ENCODE measurements around the gene PHLDA2.
A peak's percentile ranks its signal among the peaks of the same experiment; 100 is the strongest.

Gene PHLDA2

DNA sequence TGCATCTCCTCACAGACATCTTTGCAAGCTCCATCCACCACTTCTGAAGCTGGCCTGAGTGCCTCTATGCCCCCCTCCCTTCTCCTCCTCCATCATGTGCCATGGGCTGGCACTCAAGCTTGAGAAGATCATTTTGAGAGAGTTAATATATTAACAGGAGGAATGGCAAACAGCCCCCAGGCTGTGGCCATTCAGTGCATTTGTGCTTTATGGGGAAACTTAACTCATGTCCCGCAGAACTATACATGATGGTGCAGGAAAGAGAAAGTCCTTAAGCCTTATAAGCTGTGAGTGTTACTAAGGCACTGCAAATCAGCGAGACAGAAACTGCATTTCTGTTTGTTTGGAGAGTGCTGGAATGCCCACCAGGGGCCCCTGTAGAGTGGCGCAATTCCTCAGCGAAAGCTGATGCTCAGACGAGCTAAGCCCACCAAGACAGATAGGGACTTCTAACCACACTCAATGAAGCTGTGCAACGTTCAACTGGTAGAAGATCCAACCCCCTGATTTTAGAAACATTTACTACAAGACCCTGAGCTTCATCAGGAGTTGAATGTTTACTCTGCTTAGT lies 26.8 kb upstream of the PHLDA2 start:
- no peak overlapping the region for H3K4me3 Mint-ChIP-seq
- ATAC-seq (replicated peaks) (no peak), DNase-seq (no peak)
- no peak overlapping the region for H3K27ac Mint-ChIP-seq
- no peaks in the 10 kb centered on the region for H3K9me3 Mint-ChIP-seq
- H3K4me1 Mint-ChIP-seq (ENCODE audit: low read depth in 2 of 2): peaks cover 15 to 18% of the 10 kb centered on the region in 2 donors
- H3K27me3 Mint-ChIP-seq: no peaks in the 10 kb centered on the region
- H3K36me3 Mint-ChIP-seq (ENCODE audit: insufficient read depth): peaks cover 94% of the 10 kb centered on the region

DNA sequence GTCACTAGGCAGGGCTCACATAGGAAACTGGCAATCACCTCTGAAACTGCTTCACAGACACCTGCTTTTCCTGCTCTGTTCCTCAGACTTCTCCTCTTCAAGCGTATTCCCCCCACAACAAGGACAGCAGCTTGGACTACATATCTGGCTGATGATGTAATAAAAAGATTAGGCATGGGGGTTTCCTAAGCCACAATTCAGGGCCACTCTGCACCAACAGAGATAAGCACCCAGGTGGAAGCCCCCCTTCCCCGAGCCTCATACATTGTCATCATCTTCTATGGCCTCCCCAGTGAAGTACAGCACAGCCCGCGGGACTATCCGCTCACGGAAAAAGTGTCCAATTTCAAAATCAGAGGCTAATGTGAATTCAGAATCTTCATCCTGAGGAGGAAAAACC lies 25.0 kb upstream of the PHLDA2 start:
- DNase-seq: no peak
- Mint-ChIP-seq H3K27ac (no peak overlapping the region), H3K4me3 (no peak overlapping the region), H3K27me3 (no peaks in the 10 kb centered on the region), H3K4me1 (ENCODE audit: low read depth in 2 of 2) (peaks cover 18 to 22% of the 10 kb centered on the region in 2 donors), H3K9me3 (no peaks in the 10 kb centered on the region), H3K36me3 (ENCODE audit: insufficient read depth) (peaks cover 95% of the 10 kb centered on the region)
- no peak for ATAC-seq (replicated peaks)

DNA sequence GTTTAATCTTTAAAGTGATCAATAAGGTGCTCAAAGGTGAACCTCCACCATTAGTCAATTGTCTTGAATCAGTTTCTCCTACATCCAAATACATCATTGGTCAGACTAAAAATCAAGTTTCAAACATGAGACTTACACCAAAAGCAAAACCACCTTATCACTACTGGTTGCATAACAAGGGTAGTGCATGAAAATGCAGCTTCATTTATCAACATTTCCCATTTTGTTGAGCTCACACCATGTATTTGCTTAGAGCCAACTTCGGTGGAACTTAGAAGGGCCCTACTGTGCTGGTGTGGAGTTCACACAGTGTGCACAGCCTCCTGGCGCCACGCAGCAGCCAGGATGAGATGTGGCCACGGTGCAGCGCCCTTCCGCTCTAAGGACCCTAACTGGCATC lies 23.1 kb upstream of the PHLDA2 start:
- Mint-ChIP-seq H3K4me1 (ENCODE audit: low read depth in 2 of 2) (peaks cover 18 to 22% of the 10 kb centered on the region in 2 donors), H3K27ac (peak overlapping the region in 1 of 2 donors; percentile 77)

DNA sequence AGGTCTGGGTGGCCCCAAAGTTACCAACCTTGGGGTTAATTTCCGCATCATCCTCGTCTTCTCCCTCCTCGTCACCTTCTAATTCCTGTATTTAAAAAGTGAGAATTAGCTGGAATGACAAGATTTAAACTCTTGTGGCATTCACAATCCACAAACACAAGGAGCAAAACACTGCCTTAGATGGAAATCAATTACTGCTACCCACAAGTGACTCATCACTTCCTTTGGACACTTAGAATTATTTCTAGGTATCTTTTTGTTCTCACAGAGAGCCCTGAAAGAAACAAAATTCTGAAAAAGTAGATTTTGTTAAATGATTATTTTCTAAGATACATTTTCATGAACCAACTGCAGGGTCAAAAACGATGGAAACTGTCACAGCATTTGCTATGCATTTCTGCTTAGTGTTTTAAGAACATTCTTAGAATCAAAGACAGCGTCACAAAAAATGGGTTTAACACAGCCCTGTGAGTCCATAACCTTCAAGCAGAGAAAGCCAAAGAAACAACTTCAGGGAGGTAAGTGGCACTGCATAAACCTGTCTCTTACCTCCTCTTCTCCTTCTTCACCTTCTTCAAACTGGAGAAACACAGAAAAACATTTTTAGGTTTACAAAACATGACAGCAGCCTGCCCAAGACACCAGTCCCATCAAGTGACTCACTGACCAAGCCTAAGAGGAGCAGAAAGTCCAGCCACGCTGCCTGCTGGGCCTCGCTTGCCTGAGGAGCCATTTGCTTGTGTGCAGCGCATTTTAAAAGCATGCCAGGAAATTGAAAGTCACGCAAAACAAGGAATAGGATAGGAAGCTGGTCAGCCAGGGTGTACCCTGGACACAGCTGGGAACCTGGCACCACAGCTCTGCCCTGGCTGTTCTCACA lies 22.3 kb upstream of the PHLDA2 start:
- Mint-ChIP-seq H3K9me3 (no peaks in the 10 kb centered on the region), H3K27me3 (no peaks in the 10 kb centered on the region), H3K36me3 (ENCODE audit: insufficient read depth) (peaks cover 96% of the 10 kb centered on the region), H3K4me1 (ENCODE audit: low read depth in 2 of 2) (peaks cover 20 to 22% of the 10 kb centered on the region in 2 donors), H3K27ac (peak overlapping the region; percentile 68 to 77), H3K4me3 (peak overlapping the region in 1 of 2 donors; percentile 25)
- ATAC-seq (replicated peaks) (no peak), DNase-seq (no peak)

More for the DNA sequence above, 23.1 kb upstream of the PHLDA2 start:
- ATAC-seq (replicated peaks): no peak
- H3K36me3 Mint-ChIP-seq (ENCODE audit: insufficient read depth): peaks cover 96% of the 10 kb centered on the region
- no peaks in the 10 kb centered on the region for H3K27me3 Mint-ChIP-seq
- DNase-seq: no peak
- H3K4me3 Mint-ChIP-seq: no peak overlapping the region
- H3K9me3 Mint-ChIP-seq: no peaks in the 10 kb centered on the region

- Mint-ChIP-seq H3K27ac (peak overlapping the region; percentile 68 to 77), H3K4me1 (ENCODE audit: low read depth in 2 of 2) (peaks cover 24 to 26% of the 10 kb centered on the region in 2 donors), H3K4me3 (peak overlapping the region in 1 of 2 donors; percentile 25), H3K27me3 (no peaks in the 10 kb centered on the region), H3K36me3 (ENCODE audit: insufficient read depth) (peaks cover 96% of the 10 kb centered on the region), H3K9me3 (no peaks in the 10 kb centered on the region)
- ATAC-seq (replicated peaks) (no peak), DNase-seq (no peak)
These were observed 21.6 kb upstream of the PHLDA2 start for GRCh38 chr11:2950825-2951224.

- Mint-ChIP-seq H3K9me3 (no peaks in the 10 kb centered on the region), H3K4me3 (no peak overlapping the region), H3K27me3 (no peaks in the 10 kb centered on the region), H3K27ac (peak overlapping the region in 1 of 2 donors; percentile 14), H3K36me3 (ENCODE audit: insufficient read depth) (peaks cover 96% of the 10 kb centered on the region), H3K4me1 (ENCODE audit: low read depth in 2 of 2) (peaks cover 32 to 35% of the 10 kb centered on the region in 2 donors)
- DNase-seq (no peak), ATAC-seq (replicated peaks) (no peak)
These were observed 20.7 kb upstream of the PHLDA2 start for GRCh38 chr11:2949920-2950319.

- Mint-ChIP-seq H3K9me3 (no peaks in the 10 kb centered on the region), H3K36me3 (ENCODE audit: insufficient read depth) (peaks cover 89% of the 10 kb centered on the region), H3K4me1 (ENCODE audit: low read depth in 2 of 2) (peaks cover 34 to 38% of the 10 kb centered on the region in 2 donors), H3K4me3 (no peak overlapping the region), H3K27ac (peak overlapping the region in 1 of 2 donors; percentile 75), H3K27me3 (no peaks in the 10 kb centered on the region)
- no peak for ATAC-seq (replicated peaks)
- DNase-seq: no peak
These were observed 18.5 kb upstream of the PHLDA2 start for GRCh38 chr11:2947744-2948143.

- Mint-ChIP-seq H3K4me1 (ENCODE audit: low read depth in 2 of 2) (peaks cover 23 to 26% of the 10 kb centered on the region in 2 donors), H3K9me3 (no peaks in the 10 kb centered on the region), H3K27ac (peak overlapping the region; percentile 41 to 79), H3K27me3 (no peaks in the 10 kb centered on the region), H3K36me3 (ENCODE audit: insufficient read depth) (peaks cover 74% of the 10 kb centered on the region), H3K4me3 (peak overlapping the region in 1 of 2 donors; percentile 17)
- DNase-seq (no peak), ATAC-seq (replicated peaks) (no peak)
These were observed 16.6 kb upstream of the PHLDA2 start for GRCh38 chr11:2945757-2946287.

GRCh38 chr11:2945031-2945756 lies 16.0 kb upstream of the PHLDA2 start:
- Mint-ChIP-seq H3K9me3 (no peaks in the 10 kb centered on the region), H3K36me3 (ENCODE audit: insufficient read depth) (peaks cover 69% of the 10 kb centered on the region), H3K4me1 (ENCODE audit: low read depth in 2 of 2) (peaks cover 21 to 26% of the 10 kb centered on the region in 2 donors), H3K27me3 (no peaks in the 10 kb centered on the region), H3K4me3 (peak overlapping the region in 1 of 2 donors; percentile 17), H3K27ac (peak overlapping the region; percentile 41 to 79)
- peak; percentile 37 for ATAC-seq (replicated peaks)
- DNase-seq: no peak

- DNase-seq (no peak), ATAC-seq (replicated peaks) (no peak)
- Mint-ChIP-seq H3K36me3 (ENCODE audit: insufficient read depth) (peaks cover 69% of the 10 kb centered on the region), H3K4me1 (ENCODE audit: low read depth in 2 of 2) (peaks cover 17 to 27% of the 10 kb centered on the region in 2 donors), H3K27me3 (no peaks in the 10 kb centered on the region), H3K4me3 (no peak overlapping the region), H3K9me3 (no peaks in the 10 kb centered on the region), H3K27ac (peak overlapping the region; percentile 41 to 79)
These were observed 15.3 kb upstream of the PHLDA2 start for GRCh38 chr11:2944530-2944929.

GRCh38 chr11:2943711-2944118 lies 14.5 kb upstream of the PHLDA2 start:
- Mint-ChIP-seq H3K27me3 (no peaks in the 10 kb centered on the region), H3K36me3 (ENCODE audit: insufficient read depth) (peaks cover 68% of the 10 kb centered on the region), H3K4me3 (no peak overlapping the region), H3K9me3 (peaks cover under 1 to 7% of the 10 kb centered on the region in 2 donors), H3K27ac (peak overlapping the region; percentile 44 to 79), H3K4me1 (ENCODE audit: low read depth in 2 of 2) (peaks cover 16 to 28% of the 10 kb centered on the region in 2 donors)
- no peak for DNase-seq
- ATAC-seq (replicated peaks): no peak

- DNase-seq (no peak), ATAC-seq (replicated peaks) (no peak)
- H3K36me3 Mint-ChIP-seq (ENCODE audit: insufficient read depth): peaks cover 68% of the 10 kb centered on the region
- H3K9me3 Mint-ChIP-seq: peaks cover 4 to 13% of the 10 kb centered on the region in 2 donors
- no peaks in the 10 kb centered on the region for H3K27me3 Mint-ChIP-seq
- no peak overlapping the region for H3K4me3 Mint-ChIP-seq
- H3K27ac Mint-ChIP-seq: peak overlapping the region; percentile 44 to 79
- H3K4me1 Mint-ChIP-seq (ENCODE audit: low read depth in 2 of 2): peaks cover 16 to 29% of the 10 kb centered on the region in 2 donors
These were observed 13.9 kb upstream of the PHLDA2 start for GRCh38 chr11:2942872-2943710.
